ENCODE data around the gene UBE3C. TPM values are rescaled to one million over a fixed set of nuclear protein-coding genes. Genes with fewer than 3 reads are reported as not detected.

UBE3C gene
- 56.9 TPM for total RNA-seq
- long read RNA-seq, full-length matches to known transcripts, result 43 of 72 reads
- long read RNA-seq, partial matches to known transcripts, result 8 of 72 reads
- long read RNA-seq, other reads (novel, unspliced or antisense), result 21 of 72 reads

- intact Hi-C loops (cut with DNase I), result no loop called here
- peak within 1 kb of the TSS; percentile 86 for H3K27ac ChIP-seq
- H3K27me3 ChIP-seq, result no peaks in the 10 kb centered on the region
- peak within 1 kb of the TSS; percentile 82 for H3K4me3 ChIP-seq
- peaks cover 23% of the 10 kb centered on the region for H3K4me1 ChIP-seq
- no peaks in the 10 kb centered on the region for H3K9me3 ChIP-seq
- peaks cover 19% of the 10 kb centered on the region for H3K36me3 ChIP-seq
- peak; percentile 96 for ATAC-seq
- DNase-seq, result peak; percentile 96
- TF ChIP-seq, protein P1, sequence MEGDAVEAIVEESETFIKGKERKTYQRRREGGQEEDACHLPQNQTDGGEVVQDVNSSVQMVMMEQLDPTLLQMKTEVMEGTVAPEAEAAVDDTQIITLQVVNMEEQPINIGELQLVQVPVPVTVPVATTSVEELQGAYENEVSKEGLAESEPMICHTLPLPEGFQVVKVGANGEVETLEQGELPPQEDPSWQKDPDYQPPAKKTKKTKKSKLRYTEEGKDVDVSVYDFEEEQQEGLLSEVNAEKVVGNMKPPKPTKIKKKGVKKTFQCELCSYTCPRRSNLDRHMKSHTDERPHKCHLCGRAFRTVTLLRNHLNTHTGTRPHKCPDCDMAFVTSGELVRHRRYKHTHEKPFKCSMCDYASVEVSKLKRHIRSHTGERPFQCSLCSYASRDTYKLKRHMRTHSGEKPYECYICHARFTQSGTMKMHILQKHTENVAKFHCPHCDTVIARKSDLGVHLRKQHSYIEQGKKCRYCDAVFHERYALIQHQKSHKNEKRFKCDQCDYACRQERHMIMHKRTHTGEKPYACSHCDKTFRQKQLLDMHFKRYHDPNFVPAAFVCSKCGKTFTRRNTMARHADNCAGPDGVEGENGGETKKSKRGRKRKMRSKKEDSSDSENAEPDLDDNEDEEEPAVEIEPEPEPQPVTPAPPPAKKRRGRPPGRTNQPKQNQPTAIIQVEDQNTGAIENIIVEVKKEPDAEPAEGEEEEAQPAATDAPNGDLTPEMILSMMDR (IDR thresholded peaks at IDR 0.05), result no peak
Observed at GRCh38 chr7:157138424-157139110, at the start of gene UBE3C. TSS of gene UBE3C (plus strand) at chr7:157138926. CDS start at chr7:157139273, 347 bp downstream.

DNA sequence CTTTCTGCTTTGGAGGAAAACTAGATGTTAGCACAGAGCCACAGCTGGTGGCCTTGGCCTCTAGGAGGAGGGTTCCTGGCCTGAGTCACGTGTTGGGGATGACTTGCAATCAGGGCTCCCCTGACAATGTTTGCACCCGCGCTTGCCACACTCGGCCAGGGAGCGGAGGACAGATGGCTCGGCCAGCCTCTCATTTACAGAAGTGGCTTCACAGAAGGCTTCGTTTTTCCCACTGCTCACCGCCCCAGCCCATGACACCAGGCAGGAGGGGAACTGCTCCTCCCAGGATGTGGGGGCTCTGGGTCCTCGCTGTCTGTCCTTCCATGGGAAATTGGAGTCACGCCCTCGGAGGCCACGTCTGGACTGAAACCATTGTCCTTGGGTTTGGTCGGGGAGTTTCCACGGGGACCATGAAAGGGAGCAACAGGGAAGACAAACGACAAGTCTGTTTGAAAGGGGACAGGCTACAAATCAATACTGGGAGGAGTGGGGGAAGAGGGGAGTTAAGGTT, 49.6 kb upstream of the UBE3C start:
- H3K36me3 ChIP-seq, result no peaks in the 10 kb centered on the region
- ATAC-seq (no peak), DNase-seq (no peak)
- no peaks in the 10 kb centered on the region for H3K27me3 ChIP-seq
- H3K27ac ChIP-seq, result no peak overlapping the region
- H3K9me3 ChIP-seq, result peaks cover 6% of the 10 kb centered on the region
- intact Hi-C loops (cut with DNase I), result no loop called here
- no peak overlapping the region for H3K4me3 ChIP-seq
- TF ChIP-seq, protein P1 (IDR thresholded peaks at IDR 0.05), result no peak
- no peaks in the 10 kb centered on the region for H3K4me1 ChIP-seq

DNA sequence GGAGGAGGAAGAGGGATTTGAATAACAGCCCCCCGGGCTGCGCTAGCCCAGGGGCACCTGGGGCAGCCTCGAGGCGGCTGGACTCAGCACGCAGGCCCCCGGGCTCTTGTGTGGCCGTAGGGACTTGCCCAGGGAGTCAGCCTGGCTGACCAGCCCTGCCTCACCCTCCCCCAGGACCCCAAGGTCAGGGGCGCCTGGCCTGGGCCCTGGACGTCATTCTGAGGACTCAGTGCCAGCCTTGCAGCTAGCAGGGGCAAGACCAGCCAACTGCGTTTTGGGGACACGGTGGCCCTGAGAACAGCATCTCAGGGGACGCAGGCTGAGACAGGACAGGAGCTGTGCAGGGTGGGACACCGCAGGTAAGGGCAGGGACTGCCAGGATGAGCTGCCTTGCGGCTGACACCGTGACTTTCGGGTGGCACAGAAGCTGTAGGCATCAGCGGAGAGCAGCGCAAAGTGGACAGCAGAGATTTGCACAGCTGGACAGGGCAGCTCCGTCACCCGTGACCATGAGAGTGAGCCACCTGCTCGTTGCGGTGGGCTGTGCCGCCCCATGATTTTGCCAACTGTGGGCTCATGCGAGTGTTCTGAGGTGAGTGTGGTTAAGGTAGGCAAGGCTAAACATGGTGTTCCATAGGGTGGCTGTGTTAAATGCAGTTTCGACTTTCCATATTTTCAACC, 48.1 kb upstream of the UBE3C start:
- intact Hi-C loops (cut with DNase I), result no loop called here
- ATAC-seq, result no peak
- Histone ChIP-seq H3K4me3 (no peak overlapping the region), H3K9me3 (no peaks in the 10 kb centered on the region), H3K27ac (no peak overlapping the region), H3K27me3 (no peaks in the 10 kb centered on the region), H3K36me3 (no peaks in the 10 kb centered on the region), H3K4me1 (no peaks in the 10 kb centered on the region)
- TF ChIP-seq, protein P1 (IDR thresholded peaks at IDR 0.05), result no peak
- DNase-seq, result no peak

- no peaks in the 10 kb centered on the region for H3K9me3 ChIP-seq
- intact Hi-C loops (cut with DNase I), result no loop called here
- no peak overlapping the region for H3K4me3 ChIP-seq
- no peaks in the 10 kb centered on the region for H3K4me1 ChIP-seq
- no peaks in the 10 kb centered on the region for H3K36me3 ChIP-seq
- no peak overlapping the region for H3K27ac ChIP-seq
- TF ChIP-seq, protein P1 (IDR thresholded peaks at IDR 0.05), result no peak
- ATAC-seq (no peak), DNase-seq (no peak)
- no peaks in the 10 kb centered on the region for H3K27me3 ChIP-seq
Observed at GRCh38 chr7:157096286-157097055, 42.3 kb upstream of the UBE3C start.

DNA sequence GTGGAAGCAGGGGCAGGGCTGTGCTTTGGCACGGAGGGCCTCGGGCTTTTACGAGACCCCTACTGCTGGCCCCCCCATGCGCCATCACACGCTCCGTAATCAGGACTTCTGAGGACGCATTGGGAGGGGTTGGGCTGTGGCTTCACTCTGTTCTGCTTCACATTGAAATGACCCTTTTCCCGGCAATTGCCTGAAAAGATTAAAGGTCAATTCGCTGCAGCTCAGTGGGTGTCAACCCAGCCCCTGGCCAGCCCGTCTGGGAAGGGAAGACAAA, 41.7 kb upstream of the UBE3C start:
- no peak for ATAC-seq
- Histone ChIP-seq H3K27ac (no peak overlapping the region), H3K9me3 (no peaks in the 10 kb centered on the region), H3K36me3 (no peaks in the 10 kb centered on the region), H3K27me3 (no peaks in the 10 kb centered on the region), H3K4me1 (no peaks in the 10 kb centered on the region), H3K4me3 (no peak overlapping the region)
- intact Hi-C loops (cut with DNase I), result no loop called here
- TF ChIP-seq, protein P1 (IDR thresholded peaks at IDR 0.05), result no peak
- DNase-seq, result no peak

All from upper lobe of right lung (tissue), 1 donor.